NB4 (cell line): ENCODE results near the gene SDK2.

Experiments
- CTCF ChIP-seq: IDR thresholded peaks from one replicate; pipeline ENCODE4 v1.5.1; 2012; ENCODE audit warnings: low read depth, low read length
- MAX ChIP-seq: IDR thresholded peaks from 2 replicates; pipeline ENCODE4 v1.6.1; 2011; ENCODE audit warnings: low read depth, low read length
- POLR2A ChIP-seq: IDR thresholded peaks from 2 replicates; pipeline ENCODE4 v1.6.1; 2011; ENCODE audit warnings: mild to moderate bottlenecking; ENCODE audit not compliant: insufficient read length; ENCODE audit errors: extremely low read depth

DNA sequence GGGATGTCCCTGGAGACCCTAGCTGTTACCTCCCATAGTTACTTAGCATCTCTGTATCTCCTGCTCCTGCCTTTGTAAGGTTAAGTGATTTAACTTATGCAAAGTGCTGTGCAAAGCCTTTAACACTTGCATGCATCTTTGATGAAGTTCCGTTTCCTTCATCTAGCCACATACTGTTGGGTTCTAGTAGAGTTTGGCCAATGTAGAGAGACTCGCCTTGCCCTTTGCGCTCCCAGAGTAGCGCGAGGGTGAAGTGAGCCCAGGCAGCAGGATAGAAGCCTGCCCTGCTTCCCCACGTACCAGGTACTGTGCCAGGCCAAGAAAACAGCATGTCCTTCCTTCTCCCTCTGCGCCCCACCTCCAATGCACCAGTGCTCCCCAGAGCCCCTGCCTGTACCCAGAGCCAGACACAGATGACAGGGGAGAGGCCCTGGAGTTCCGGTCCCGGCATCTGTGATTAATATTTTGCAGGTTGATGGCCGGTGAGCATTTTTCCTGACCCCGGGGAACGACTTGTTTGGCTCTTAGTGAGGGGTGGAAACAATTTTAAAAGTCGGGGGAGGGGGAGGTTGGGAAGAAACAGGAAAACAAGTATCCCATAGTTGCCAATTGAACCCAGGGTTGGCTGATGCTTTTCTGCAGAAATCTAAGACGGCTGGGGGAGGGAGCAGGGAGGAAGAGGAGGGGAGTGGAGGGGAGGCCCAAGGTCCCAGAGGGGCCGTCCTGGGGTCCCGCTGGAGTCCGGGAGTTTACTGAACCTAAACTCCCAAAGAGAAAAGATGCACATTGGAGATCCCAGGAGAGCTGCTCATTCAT lies 319.3 kb downstream of the SDK2 start:
- TF ChIP-seq CTCF (no peak), POLR2A (no peak), MAX (no peak)
